GM12875 (cell line): Measurements from ENCODE around the gene GLIS1.

Experiments
- H3K4me3 ChIP-seq: one replicate; pipeline ENCODE4 v1.5.1; 2011; ENCODE audit warnings: low read depth, low read length, control low read depth
- TF ChIP-seq, protein P1 (sequence below): IDR thresholded peaks from 2 replicates; pipeline ENCODE4 v1.5.1; 2011; ENCODE audit warnings: low read depth, mild to moderate bottlenecking, control low read depth, inconsistent platforms, low read length, moderate library complexity, borderline replicate concordance; ENCODE audit not compliant: insufficient read depth

Gene GLIS1

DNA sequence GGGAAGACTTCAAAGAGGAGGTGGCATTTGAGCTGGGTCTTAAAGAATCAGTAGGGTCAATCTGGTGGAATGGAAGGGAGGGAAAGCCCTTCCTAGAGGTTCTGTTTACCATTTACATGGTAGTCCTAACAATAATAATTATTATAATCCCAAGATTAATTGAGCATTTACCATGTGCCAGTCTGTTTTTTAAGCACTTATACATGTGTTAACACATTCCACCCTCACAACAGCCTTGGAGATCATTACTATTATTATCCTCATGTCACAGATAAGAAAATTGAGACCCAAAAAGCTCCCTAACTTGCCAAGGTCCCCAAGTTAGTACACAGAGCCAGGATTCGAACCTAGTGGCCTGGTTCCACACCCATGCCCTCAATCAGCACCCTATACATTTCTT lies 10.8 kb downstream of the GLIS1 start:
- TF ChIP-seq, protein P1, sequence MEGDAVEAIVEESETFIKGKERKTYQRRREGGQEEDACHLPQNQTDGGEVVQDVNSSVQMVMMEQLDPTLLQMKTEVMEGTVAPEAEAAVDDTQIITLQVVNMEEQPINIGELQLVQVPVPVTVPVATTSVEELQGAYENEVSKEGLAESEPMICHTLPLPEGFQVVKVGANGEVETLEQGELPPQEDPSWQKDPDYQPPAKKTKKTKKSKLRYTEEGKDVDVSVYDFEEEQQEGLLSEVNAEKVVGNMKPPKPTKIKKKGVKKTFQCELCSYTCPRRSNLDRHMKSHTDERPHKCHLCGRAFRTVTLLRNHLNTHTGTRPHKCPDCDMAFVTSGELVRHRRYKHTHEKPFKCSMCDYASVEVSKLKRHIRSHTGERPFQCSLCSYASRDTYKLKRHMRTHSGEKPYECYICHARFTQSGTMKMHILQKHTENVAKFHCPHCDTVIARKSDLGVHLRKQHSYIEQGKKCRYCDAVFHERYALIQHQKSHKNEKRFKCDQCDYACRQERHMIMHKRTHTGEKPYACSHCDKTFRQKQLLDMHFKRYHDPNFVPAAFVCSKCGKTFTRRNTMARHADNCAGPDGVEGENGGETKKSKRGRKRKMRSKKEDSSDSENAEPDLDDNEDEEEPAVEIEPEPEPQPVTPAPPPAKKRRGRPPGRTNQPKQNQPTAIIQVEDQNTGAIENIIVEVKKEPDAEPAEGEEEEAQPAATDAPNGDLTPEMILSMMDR, result no peak
- H3K4me3 ChIP-seq, result no peak overlapping the region

DNA sequence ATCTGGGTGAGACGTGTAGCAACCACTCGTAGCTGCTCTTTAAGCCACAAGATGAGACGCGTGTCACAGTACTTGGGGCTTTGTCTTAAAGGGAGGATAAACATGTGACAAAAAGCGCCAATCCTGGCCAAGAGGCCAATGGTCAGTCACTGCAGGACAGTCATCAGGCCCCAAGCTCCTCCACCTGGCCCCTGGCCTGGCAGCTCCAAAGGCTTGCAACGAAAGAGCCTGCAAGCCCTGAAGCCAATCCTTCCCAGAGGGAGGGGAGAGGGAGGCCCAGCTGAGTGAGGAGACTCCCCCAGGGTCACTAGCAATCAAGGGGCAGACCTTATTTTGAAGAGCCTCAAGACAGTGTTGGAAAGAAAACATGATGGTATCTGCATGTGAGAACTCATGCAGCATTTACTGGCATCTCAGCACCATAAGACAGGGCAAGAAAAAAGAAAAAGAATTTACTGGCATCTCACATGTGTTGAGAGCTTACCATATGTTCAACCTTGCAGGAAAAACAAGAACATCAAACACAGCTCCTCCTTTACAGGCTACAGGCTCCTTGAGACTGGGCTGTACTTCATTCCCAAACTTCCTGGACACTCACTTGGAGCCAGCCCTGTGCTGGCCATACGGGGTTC lies 11.4 kb downstream of the GLIS1 start:
- TF ChIP-seq, protein P1, result no peak

DNA sequence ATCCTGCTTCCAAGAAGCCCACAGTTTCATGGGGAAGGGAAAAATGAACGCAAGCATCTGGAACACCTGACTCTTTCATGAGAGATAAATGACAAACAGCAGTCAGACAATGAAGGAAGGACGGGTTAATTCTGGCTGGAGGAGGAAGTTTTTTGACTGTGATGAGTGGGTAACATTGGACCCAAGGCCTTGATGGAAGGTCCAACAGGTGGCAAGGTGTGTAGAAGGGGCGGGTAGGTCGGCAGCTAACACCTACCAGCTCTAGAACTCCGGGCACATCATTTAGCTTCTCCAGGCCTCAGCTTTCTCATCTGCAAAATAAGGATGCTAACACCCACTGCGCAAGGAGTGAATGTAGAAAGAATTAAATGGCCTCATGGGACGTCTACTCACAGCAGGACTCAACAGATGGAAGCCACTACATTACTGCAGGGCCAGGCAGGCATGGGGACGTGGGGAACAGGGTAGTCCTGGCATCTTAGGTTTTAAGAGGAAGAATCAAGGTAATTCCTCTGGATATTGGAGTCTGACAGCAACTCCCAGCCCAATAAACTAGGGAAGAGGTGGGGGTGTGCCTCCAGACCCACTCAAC lies 12.9 kb downstream of the GLIS1 start:
- no peak overlapping the region for H3K4me3 ChIP-seq
- TF ChIP-seq, protein P1, result no peak

More for the DNA sequence above, 11.4 kb downstream of the GLIS1 start:
- no peak overlapping the region for H3K4me3 ChIP-seq

DNA sequence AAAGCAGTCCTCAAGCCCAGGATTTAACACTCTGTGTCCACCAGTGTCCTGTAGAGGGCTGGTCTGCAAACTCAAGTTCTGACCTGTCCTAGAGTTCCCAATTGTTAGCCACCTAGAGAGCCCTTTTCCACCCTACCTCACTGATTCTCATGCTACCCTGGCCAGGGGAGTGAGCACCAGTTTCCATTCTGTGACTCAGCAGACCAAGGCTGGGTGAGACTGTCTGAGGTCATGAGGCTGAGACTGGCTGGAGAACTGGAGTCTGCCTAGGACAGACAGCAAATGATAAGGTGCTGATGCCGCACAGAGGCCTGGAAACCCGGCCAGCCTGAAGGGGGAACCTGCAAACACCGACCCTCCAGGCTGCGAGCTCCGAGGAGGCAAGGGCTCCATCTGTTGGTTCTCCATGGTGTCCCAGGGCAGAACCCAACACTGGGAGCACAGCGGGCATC lies 13.7 kb downstream of the GLIS1 start:
- H3K4me3 ChIP-seq, result no peak overlapping the region
- TF ChIP-seq, protein P1, result no peak

DNA sequence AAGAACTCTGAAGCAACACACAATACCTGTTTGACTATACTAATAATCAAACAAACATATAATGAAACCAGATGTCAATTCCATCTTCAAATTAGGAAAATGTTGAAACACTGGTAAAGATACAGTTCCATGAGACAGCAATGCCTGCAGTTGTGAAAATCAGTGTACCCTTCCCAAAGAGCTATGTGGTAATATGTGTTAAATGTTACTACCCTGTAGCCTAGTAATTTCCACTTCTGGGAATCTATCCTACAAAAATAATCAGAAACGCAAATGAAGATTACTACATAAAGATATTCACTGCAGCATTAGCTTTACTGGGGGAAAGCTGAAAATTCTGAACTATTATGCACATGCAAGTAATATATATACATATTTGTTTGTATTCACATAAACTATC lies 16.9 kb downstream of the GLIS1 start:
- H3K4me3 ChIP-seq, result no peak overlapping the region
- TF ChIP-seq, protein P1, result no peak

DNA sequence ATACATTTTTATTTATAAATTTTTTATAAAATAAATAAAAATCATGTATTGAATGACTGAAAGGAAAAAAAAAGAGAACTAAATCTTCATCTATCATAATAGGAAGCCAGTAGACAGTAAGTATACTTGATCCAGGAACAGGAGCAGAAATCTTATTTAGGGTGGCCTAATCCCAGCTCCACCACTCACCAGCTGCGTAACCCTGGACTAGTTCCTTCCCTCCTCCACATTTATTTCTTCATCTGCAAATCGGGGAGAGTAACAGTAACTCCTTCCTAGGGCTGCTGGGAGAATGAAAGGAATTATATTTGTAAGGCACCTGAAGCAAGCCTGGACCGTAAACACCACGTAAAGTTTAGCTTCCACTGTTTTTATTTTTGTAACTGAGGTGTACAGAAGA lies 17.9 kb downstream of the GLIS1 start:
- no peak overlapping the region for H3K4me3 ChIP-seq
- TF ChIP-seq, protein P1, result no peak

DNA sequence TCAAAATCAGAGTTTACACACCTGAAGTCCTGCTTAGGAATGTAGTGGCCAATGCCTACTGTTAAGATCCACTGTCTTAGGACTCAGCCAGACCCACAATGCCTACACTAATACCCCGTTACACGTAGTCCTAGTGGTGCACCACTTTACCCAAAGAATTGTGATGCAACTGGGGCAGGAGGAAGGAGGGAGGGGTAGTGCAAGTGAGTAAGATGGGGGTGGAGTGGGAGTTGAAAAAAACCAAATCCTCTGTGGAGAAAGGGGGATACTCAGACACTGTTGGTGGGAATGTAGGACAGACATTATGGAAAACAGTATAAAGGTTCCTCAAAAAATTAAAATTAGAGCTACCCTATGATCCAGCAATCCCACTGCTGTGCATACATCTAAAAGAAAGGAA lies 19.5 kb downstream of the GLIS1 start:
- no peak overlapping the region for H3K4me3 ChIP-seq
- TF ChIP-seq, protein P1, result no peak
